VCaP (cell line): ENCODE data around the gene PTTG1IP.

ENCODE experiments used
- H3K27ac ChIP-seq: fragments of 450-650 bp; 2 replicates; pipeline ENCODE4 v1.5.1; 2017
- TF ChIP-seq, protein P1 (sequence below): fragments of 450-650 bp; conservative IDR thresholded peaks from 2 replicates; pipeline ENCODE4 v1.5.1; 2017; ENCODE audit warnings: mild to moderate bottlenecking, moderate library complexity

The PTTG1IP gene

GRCh38 chr21:44846224-44846484 lies 27.3 kb downstream of the PTTG1IP start:
- TF ChIP-seq, protein P1, sequence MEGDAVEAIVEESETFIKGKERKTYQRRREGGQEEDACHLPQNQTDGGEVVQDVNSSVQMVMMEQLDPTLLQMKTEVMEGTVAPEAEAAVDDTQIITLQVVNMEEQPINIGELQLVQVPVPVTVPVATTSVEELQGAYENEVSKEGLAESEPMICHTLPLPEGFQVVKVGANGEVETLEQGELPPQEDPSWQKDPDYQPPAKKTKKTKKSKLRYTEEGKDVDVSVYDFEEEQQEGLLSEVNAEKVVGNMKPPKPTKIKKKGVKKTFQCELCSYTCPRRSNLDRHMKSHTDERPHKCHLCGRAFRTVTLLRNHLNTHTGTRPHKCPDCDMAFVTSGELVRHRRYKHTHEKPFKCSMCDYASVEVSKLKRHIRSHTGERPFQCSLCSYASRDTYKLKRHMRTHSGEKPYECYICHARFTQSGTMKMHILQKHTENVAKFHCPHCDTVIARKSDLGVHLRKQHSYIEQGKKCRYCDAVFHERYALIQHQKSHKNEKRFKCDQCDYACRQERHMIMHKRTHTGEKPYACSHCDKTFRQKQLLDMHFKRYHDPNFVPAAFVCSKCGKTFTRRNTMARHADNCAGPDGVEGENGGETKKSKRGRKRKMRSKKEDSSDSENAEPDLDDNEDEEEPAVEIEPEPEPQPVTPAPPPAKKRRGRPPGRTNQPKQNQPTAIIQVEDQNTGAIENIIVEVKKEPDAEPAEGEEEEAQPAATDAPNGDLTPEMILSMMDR = peak; percentile 26
- peak overlapping the region; percentile 46 for H3K27ac ChIP-seq

DNA sequence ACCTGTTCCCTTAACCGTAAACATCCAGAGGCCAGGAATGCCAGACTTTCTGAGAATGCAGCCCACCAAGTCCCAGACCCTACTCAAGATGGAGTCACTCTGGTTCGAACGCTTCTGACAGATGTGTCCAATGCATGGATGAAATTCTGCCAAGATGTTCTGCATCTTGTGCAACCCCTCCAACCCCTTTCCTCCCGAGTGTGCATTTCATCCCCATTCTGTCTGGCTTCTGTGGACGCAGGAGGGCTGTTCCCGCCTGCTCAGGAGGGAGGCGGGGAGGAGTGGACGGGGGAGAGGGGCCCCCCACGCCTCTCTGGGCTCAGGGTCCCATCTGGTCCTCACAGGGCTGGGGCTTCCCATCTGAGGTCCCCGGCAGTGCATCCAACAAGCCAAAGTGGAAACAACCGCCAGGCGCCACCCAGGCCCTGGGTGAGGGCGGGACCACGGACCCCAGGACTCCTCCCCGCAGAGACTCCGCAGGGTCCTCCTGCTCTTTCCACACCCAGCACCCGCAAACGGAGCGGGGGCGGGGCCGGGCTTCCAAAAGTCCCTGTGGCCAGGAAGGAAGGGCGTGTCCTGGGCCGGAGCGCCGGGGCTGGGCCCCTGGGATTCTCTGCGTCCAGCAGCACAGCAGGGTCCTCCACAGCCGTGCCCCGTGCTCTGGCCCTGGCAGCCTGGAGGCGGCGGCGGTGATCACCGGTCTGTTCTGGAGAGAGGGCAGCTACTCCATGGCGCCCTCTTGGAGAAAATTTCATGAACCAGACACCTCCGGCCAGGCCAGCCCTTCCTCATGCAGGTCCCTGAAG lies 27.9 kb downstream of the PTTG1IP start:
- TF ChIP-seq, protein P1 = peak; percentile 57
- peak overlapping the region; percentile 46 for H3K27ac ChIP-seq

GRCh38 chr21:44844256-44844655 lies 29.2 kb downstream of the PTTG1IP start:
- TF ChIP-seq, protein P1 = no peak
- H3K27ac ChIP-seq = no peak overlapping the region

DNA sequence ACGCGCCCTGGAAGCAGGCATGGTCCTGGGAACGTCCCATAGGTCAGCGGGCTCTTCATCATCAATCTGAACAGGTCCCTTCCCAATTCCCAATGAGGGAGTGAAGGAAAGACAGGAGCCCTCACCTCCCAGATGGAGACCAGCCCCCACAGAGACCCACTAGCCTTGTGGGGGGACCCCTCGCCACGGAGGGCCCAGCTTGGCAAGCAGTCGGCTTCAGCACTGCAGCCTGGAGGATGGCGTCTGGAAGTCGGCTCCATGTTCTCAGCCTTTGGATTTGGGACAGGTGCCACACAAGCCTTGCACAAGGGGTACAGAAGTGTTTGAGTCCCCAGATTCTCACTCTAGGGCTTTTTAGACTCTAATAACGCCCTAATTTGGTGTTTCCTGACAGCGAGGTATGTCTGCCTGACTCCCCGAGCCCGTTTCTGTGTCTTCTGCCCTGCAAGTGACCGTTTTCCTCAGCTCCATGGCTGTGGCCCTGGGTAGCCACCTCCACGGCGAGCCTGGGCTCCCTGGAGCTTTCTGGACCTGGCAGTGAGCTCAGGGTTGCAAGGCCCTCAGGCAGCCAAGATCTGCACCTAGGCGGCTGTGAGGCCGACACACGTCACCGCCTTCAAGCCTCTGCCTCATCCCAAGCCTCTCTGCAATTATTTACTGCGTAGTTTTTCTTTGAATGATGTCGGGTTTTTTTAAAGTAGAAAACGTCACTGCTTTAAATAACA lies 30.6 kb downstream of the PTTG1IP start:
- no peak overlapping the region for H3K27ac ChIP-seq
- TF ChIP-seq, protein P1 = no peak

DNA sequence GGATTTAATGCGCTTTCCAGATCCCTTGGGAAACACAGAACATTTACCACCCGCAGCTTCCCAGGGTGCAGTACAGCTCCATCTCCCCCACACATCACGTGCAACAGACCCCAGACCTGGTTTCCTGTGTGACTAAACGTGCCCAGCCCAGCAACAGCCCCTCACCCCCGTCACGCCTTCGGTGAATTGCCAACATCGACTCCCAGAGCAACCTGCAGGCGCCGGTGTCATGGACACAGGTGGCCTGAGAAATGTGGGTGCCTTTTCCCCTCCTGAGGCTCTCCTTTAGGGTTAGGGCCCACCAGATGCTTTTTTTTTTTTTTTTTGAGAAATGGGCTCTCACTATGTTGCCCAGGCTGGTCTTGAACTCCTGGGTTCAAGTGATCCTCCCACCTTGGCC lies 31.4 kb downstream of the PTTG1IP start:
- H3K27ac ChIP-seq = no peak overlapping the region
- TF ChIP-seq, protein P1 = no peak

DNA sequence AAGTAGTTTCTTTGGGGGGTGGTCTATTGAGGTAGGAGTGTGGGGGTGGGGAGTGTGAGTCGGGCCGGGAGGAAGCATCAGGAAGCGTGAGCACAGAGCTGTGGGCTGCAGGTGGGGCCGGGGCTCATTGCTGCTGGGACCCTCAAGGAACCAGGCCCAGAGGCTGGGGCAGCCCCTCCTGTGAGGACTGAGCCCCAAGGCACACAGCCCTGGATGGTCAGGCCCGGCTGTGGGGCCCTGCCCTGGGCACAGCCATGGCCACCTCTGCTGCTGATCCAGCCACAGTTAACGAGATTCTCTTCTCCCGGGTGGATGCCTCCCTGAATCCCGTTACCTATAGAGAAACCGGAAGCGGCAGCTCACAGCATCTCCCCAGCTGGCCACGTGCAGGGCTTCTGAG lies 32.7 kb downstream of the PTTG1IP start:
- H3K27ac ChIP-seq = no peak overlapping the region
- TF ChIP-seq, protein P1 = no peak

DNA sequence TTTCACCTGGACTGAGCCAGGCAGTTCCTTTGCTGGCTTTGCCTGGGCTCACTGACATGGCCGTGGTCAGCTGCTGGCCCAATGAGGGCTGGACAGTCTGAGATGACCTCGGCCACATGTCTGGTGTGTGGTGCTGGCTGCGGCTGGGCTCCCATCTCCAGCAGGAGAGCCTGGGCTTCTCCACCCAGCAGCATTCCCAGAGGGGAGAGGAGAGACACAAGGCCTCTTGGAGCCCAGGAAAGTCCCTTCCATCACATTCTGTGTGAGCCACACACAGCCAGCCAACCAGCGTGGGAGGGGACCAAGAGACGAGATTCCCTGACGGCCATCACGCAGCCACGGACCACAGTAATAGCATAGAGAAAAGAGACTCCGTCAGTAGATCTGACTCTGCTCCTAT lies 34.5 kb downstream of the PTTG1IP start:
- H3K27ac ChIP-seq = no peak overlapping the region
- TF ChIP-seq, protein P1 = no peak
